GM21381 (cell line): ENCODE data around the gene CCDC71L.

Experiments
- ATAC-seq: cut with Tn5 transposase; IDR thresholded peaks from one replicate; pipeline ENCODE4 v1.9.1; 2021; ENCODE audit warnings: mild to moderate bottlenecking, moderate library complexity; ENCODE audit not compliant: unreplicated experiment

CCDC71L gene

DNA sequence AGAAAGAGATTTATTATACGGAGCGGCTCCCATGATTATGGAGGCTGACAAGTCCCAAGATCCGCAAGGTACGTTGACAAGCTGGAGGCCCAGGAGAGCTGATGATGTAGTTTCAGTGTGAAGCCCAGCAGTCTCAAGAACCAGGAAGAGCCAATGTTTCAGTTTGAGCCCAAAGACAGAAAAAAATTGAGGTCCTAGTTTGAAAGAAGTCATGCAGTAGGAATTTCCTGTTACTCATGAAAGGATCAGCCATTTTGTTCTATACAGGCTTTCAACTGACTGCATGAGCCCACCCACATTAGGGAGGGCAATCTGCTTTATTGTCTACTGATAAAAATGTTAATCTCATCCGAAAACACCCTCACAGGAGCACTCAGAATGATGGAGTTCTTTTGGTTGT, 51.5 kb downstream of the CCDC71L start:
- no peak for ATAC-seq

DNA sequence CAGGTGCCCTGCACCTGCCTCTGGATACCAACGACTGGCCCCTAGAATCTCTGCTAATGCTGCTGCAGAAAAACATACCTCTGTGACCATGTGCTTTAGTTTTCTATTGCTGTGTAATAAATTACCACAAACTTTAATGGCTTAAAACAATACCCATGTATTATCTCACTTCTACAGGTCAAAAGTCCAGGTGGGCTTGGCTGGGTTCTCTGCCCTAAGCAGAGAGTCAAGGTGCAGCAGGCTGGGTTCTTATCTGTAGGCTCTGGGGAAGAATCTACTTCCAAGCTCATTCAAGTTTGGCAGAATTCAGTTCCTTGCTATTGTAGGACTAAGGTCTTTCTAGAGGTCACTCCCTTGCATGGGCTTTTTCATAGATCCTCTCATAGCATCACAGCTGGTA, 52.3 kb downstream of the CCDC71L start:
- ATAC-seq = no peak
